Measurements from ENCODE around the gene FBXO28.

- TF ChIP-seq CTCF (IDR thresholded peaks at IDR 0.05; ENCODE audit: insufficient read depth, low read depth, low read length) (no peak), EZH2 (IDR thresholded peaks at IDR 0.05; ENCODE audit: insufficient read depth, low read length) (no peak)
Measured at GRCh38 chr1:224096773-224097172, 17.1 kb upstream of the FBXO28 start.

All from astrocyte (in vitro differentiated cells and primary cell).